Panc1 (cell line): ENCODE data around the gene ATXN7L1.

Experiments
- CTCF ChIP-seq: fragments of 450-650 bp; IDR thresholded peaks from 2 replicates; pipeline ENCODE4 v1.5.1; 2017; ENCODE audit warnings: mild to moderate bottlenecking
- POLR2AphosphoS5 ChIP-seq: IDR thresholded peaks from 2 replicates; pipeline ENCODE4 v1.6.1; 2012; ENCODE audit warnings: mild to moderate bottlenecking, low read depth, low read length, moderate library complexity
- REST ChIP-seq, 2 experiments: IDR thresholded peaks; 2 replicates each; pipeline ENCODE4 v1.6.1; 2011 to 2012; ENCODE audit warnings: low read depth in 2 of 2, control low read depth in 1 of 2, low read length in 1 of 2, mild to moderate bottlenecking in 1 of 2, moderate library complexity in 1 of 2; ENCODE audit not compliant: insufficient read depth in 1 of 2

GRCh38 chr7:105926131-105926530 lies 49.7 kb upstream of the ATXN7L1 start:
- no peak for TF ChIP-seq CTCF
- no peak for TF ChIP-seq REST (IDR thresholded peaks at IDR 0.05; ENCODE audit: insufficient read depth in 1 of 2, low read depth in 2 of 2, low read length in 1 of 2)
- TF ChIP-seq POLR2AphosphoS5, result no peak
